Psoas muscle (tissue), 8 donors: ENCODE measurements around the gene PLXDC2. TPM values are rescaled to one million over a fixed set of nuclear protein-coding genes. Genes with fewer than 3 reads are reported as not detected.

ENCODE experiments used
- ATAC-seq, 4 donors: fragments of 200-7000 bp; cut with Tn5 transposase; one replicate each; pipeline ENCODE4 v1.9.1; 2020; ENCODE audit warnings: moderate library complexity in 3 of 4, mild to moderate bottlenecking in 2 of 4
- DNase-seq, 2 donors: peaks; one replicate each; pipeline ENCODE4 v3.0.0-alpha.2; 2020
- H3K27ac ChIP-seq: fragments of 200-600 bp; one replicate; pipeline ENCODE4 v1.8.0; 2022
- H3K27me3 ChIP-seq, 3 donors: fragments of 200-600 bp in 1 of 3; one replicate each; pipeline versions ENCODE4 v1.6.1 to v1.8.0; 2013 to 2022; ENCODE audit warnings: low read length in 2 of 3, mild to moderate bottlenecking in 2 of 3, moderate library complexity in 1 of 3; ENCODE audit not compliant: insufficient read depth in 3 of 3
- H3K36me3 ChIP-seq, 2 donors: fragments of 200-600 bp in 1 of 2; one replicate each; pipeline versions ENCODE4 v1.6.1 to v1.8.0; 2013 to 2022; ENCODE audit warnings: low read depth in 1 of 2, mild to moderate bottlenecking in 1 of 2, moderate library complexity in 1 of 2; ENCODE audit not compliant: insufficient read depth in 1 of 2
- H3K4me1 ChIP-seq: fragments of 200-600 bp; one replicate; pipeline ENCODE4 v1.8.0; 2022
- H3K4me3 ChIP-seq: fragments of 200-600 bp; one replicate; pipeline ENCODE4 v1.8.0; 2022; ENCODE audit warnings: mild to moderate bottlenecking
- H3K9me3 ChIP-seq: fragments of 200-600 bp; one replicate; pipeline ENCODE4 v1.8.0; 2022
- WGBS, 3 donors: extraction: QIAGEN DNeasy Blood & Tissue Kit; methylation state at CpG; one replicate each; pipeline versions ENCODE4 v1.1.6 to v1.1.7; 2013; 5-methylcytosine and 5-hydroxymethylcytosine counted together
- intact Hi-C, 2 donors: fragments of 100-400 bp; cut with DNase I; formaldehyde crosslinking; loops; one replicate each; pipeline versions ENCODE4 v1.11.0 to v1.14.2; 2022
- polyA plus RNA-seq, 3 donors: library from polyadenylated mRNA; stranded (reverse); fragments of 200-250 nt; gene quantifications; one replicate each; pipeline ENCODE4 v1.2.3, GENCODE V29; 2013
- total RNA-seq, 4 donors: library from RNA; stranded (reverse); fragmentation: NEBNext Ultra II Directional in 2 of 4; extraction: Animal tissue kit (Norgen Biotek cat#: 25700) in 2 of 4; gene quantifications; one replicate each; pipeline versions ENCODE4 v1.2.1 to v1.2.4, GENCODE V29; 2021 to 2023
- TF ChIP-seq, protein P1 (sequence below): fragments of 200-600 bp; IDR thresholded peaks from one replicate; pipeline ENCODE4 v1.8.0; 2022; ENCODE audit warnings: antibody characterized with exemption
- donor health status: healthy with polysubstance abuse.
- donor health status: DM: no; HTN: no; CAD: no; lungs with moderate emphysema.
- donor health status: Bipolar disorder and iron deficiency.
- donor health status: healthy.
- donor health status: DM: yes; HTN: yes; CAD: no.
- donor health status: DM: no; HTN: no; CAD: no.
- donor health status: DM: no; HTN: no; CAD: no.
- donor health status: DM: yes; HTN: yes; CAD: no.

Gene PLXDC2
- total and polyA plus RNA-seq, 7 donors, result 2.3 to 21.4 (median 9.2) TPM

DNA sequence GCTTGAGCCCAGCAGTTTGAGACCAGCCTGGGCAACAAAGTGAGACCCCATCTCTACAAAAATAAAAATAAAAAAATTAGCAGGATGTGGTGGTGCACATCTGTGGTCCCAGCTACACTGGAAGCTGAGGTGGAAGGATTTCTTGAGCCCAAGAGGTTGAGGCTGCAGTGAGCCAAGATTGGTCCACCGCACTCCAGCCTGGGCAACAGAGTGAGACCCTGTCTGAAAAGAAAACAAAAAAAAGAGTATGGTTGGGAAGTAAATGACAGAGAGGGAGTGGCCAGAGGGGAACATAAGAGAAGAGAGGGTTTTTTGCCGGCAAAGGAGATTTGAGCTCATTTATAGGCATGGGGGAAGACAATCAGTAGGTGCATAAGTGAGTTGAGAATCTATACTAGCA is 19.7 kb downstream of the PLXDC2 start:
- no peak for ATAC-seq
- WGBS, 3 donors, result 88 to 89% (median 89%) methylated on average over 2 of the region's 2 CpGs
- intact Hi-C loops, result no loop called here

DNA sequence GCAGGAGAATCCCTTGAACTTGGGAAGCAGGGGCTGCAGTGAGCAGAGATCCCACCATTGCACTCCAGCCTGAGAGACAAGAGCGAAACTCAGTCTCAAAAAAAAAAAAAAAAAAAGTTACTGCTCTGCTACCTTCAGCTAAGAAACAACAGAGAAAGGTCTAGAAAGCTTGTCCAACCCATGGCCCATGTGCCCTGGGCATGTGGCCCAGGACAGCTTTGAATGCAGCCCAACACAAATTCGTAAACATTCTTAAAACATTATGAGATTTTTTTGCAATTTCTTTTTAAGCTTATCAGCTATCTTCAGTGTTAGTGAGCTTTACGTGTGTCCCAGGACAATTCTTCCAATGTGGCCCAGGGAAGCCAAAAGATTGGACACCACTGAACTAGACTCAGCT is 22.9 kb downstream of the PLXDC2 start:
- no peaks in the 10 kb centered on the region for H3K9me3 ChIP-seq
- no peak for ATAC-seq
- DNase-seq, result no peak
- H3K36me3 ChIP-seq, result no peaks in the 10 kb centered on the region
- WGBS, 3 donors, result 67 to 79% (median 70%) methylated on average over 3 of the region's 3 CpGs
- intact Hi-C loops, result no loop called here
- no peaks in the 10 kb centered on the region for H3K4me1 ChIP-seq
- TF ChIP-seq, protein P1, sequence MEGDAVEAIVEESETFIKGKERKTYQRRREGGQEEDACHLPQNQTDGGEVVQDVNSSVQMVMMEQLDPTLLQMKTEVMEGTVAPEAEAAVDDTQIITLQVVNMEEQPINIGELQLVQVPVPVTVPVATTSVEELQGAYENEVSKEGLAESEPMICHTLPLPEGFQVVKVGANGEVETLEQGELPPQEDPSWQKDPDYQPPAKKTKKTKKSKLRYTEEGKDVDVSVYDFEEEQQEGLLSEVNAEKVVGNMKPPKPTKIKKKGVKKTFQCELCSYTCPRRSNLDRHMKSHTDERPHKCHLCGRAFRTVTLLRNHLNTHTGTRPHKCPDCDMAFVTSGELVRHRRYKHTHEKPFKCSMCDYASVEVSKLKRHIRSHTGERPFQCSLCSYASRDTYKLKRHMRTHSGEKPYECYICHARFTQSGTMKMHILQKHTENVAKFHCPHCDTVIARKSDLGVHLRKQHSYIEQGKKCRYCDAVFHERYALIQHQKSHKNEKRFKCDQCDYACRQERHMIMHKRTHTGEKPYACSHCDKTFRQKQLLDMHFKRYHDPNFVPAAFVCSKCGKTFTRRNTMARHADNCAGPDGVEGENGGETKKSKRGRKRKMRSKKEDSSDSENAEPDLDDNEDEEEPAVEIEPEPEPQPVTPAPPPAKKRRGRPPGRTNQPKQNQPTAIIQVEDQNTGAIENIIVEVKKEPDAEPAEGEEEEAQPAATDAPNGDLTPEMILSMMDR, result no peak
- H3K27ac ChIP-seq, result no peak overlapping the region
- H3K4me3 ChIP-seq, result no peak overlapping the region
- no peaks in the 10 kb centered on the region for H3K27me3 ChIP-seq

More for the DNA sequence above, 19.7 kb downstream of the PLXDC2 start:
- TF ChIP-seq, protein P1, result no peak
- DNase-seq, result no peak
- no peaks in the 10 kb centered on the region for H3K36me3 ChIP-seq
- no peaks in the 10 kb centered on the region for H3K27me3 ChIP-seq
- no peak overlapping the region for H3K27ac ChIP-seq
- H3K9me3 ChIP-seq, result no peaks in the 10 kb centered on the region
- peaks cover 7% of the 10 kb centered on the region for H3K4me1 ChIP-seq
- H3K4me3 ChIP-seq, result no peak overlapping the region

DNA sequence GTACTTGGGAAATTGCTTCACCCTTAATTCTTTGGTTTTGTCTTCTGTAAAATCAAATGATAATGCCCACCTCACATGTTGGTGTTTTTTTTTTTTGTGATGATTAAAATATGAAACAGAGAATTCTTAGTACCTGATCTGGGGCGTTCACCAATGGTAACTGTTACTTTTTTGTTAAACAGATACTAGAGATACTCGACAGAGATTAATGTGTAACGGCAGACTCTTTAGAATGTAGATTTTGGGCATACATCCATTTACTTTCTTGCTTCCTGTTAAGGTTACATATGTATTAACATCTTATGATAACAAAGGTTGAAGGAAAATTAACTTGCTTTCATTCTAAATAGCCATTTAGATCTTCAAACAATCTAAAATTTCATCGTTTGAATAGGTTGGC is 23.3 kb downstream of the PLXDC2 start:
- 60 to 64% (median 63%) methylated on average over 4 of the region's 4 CpGs for WGBS, 3 donors
- Histone ChIP-seq H3K9me3 (no peaks in the 10 kb centered on the region), H3K36me3 (no peaks in the 10 kb centered on the region), H3K4me3 (no peak overlapping the region), H3K27ac (no peak overlapping the region), H3K4me1 (no peaks in the 10 kb centered on the region), H3K27me3 (no peaks in the 10 kb centered on the region)
- no peak for ATAC-seq
- DNase-seq, result no peak
- intact Hi-C loops, result no loop called here
- TF ChIP-seq, protein P1, result no peak

DNA sequence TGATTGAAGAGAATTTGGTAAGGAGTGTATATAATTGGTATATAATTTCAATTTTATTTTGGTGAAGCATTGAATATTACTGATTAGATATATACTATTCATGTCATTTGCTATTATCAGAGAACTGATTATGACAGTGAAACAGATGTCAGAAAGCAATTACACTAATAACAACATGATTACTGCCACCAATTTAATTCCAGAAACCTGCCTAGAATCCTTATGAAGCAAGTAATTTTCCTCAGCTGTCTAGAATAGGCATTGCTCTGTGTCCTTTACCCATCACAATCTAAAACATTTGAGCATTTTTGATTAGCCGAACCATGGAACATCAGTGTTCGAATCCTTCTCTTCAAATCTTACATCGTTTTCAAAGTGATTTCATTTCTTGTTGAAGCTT is 24.5 kb downstream of the PLXDC2 start:
- H3K27ac ChIP-seq, result no peak overlapping the region
- DNase-seq, result no peak
- ATAC-seq, result no peak

DNA sequence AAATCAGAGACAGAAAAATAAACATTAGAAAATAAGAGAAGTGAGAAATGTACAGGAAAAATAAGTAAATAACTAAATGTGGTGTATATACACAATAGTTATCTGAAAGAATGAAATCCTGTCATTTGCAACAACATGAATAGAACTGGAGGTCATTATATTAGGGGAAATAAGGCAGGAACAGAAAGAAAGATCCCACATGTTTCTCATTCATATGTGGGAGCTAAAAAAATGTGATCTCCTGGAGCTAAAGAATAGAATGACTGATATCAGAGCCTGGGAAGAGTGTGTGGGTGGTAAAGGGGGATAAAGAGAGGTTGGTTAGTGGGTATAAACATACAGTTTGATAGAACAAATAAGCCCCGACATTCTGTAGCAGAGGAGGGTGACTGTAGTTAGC is 27.3 kb downstream of the PLXDC2 start:
- 45 to 46% (median 45%) methylated on average over 1 of the region's 1 CpG for WGBS, 3 donors
- Histone ChIP-seq H3K4me3 (no peak overlapping the region), H3K27me3 (no peaks in the 10 kb centered on the region), H3K4me1 (no peaks in the 10 kb centered on the region), H3K27ac (no peak overlapping the region), H3K9me3 (no peaks in the 10 kb centered on the region), H3K36me3 (no peaks in the 10 kb centered on the region)
- DNase-seq (no peak), ATAC-seq (no peak)
- intact Hi-C loops, result no loop called here
- TF ChIP-seq, protein P1, result no peak

More for the DNA sequence above, 24.5 kb downstream of the PLXDC2 start:
- H3K36me3 ChIP-seq, result no peaks in the 10 kb centered on the region
- intact Hi-C loops, result no loop called here
- WGBS, 3 donors, result 79 to 86% (median 83%) methylated on average over 3 of the region's 3 CpGs
- TF ChIP-seq, protein P1, result no peak
- no peak overlapping the region for H3K4me3 ChIP-seq
- no peaks in the 10 kb centered on the region for H3K27me3 ChIP-seq
- no peaks in the 10 kb centered on the region for H3K4me1 ChIP-seq
- no peaks in the 10 kb centered on the region for H3K9me3 ChIP-seq
